Measurements from ENCODE around the gene CXCR3.

DNA sequence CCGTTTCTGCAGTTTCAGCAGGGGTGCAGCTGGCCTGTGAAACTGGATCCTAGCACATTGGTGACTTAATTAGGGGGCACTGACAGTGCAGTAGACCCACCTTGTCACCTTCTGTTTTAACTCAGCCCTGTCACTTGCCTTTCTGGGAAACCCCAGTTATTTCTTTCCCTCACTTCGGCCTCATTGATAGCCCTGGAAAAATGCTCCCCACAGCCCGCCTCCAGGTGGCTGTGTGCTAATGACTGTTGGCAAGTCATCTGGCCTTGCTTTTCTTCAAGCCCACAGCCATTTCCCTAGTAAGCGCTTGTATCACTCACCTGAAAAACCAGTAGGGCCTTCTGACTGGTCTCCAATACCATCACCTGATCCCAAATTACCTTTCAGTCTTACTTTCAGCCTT is 3.3 kb downstream of the CXCR3 start:
- TF ChIP-seq, protein P1, sequence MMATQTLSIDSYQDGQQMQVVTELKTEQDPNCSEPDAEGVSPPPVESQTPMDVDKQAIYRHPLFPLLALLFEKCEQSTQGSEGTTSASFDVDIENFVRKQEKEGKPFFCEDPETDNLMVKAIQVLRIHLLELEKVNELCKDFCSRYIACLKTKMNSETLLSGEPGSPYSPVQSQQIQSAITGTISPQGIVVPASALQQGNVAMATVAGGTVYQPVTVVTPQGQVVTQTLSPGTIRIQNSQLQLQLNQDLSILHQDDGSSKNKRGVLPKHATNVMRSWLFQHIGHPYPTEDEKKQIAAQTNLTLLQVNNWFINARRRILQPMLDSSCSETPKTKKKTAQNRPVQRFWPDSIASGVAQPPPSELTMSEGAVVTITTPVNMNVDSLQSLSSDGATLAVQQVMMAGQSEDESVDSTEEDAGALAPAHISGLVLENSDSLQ (IDR thresholded peaks at IDR 0.05): no peak
- TF ChIP-seq ZNF384 (IDR thresholded peaks at IDR 0.05) (no peak), ARNT (IDR thresholded peaks at IDR 0.05) (no peak), FOXK2 (IDR thresholded peaks at IDR 0.05) (no peak), TARDBP (IDR thresholded peaks at IDR 0.05) (no peak), HDGF (IDR thresholded peaks at IDR 0.05; ENCODE audit: borderline replicate concordance) (no peak)
